Measurements from ENCODE around the gene FIS1. TPM values are rescaled to one million over a fixed set of nuclear protein-coding genes. Genes with fewer than 3 reads are reported as not detected.

The FIS1 gene
- total RNA-seq: 97.4 and 164 TPM in 2 replicates

DNA sequence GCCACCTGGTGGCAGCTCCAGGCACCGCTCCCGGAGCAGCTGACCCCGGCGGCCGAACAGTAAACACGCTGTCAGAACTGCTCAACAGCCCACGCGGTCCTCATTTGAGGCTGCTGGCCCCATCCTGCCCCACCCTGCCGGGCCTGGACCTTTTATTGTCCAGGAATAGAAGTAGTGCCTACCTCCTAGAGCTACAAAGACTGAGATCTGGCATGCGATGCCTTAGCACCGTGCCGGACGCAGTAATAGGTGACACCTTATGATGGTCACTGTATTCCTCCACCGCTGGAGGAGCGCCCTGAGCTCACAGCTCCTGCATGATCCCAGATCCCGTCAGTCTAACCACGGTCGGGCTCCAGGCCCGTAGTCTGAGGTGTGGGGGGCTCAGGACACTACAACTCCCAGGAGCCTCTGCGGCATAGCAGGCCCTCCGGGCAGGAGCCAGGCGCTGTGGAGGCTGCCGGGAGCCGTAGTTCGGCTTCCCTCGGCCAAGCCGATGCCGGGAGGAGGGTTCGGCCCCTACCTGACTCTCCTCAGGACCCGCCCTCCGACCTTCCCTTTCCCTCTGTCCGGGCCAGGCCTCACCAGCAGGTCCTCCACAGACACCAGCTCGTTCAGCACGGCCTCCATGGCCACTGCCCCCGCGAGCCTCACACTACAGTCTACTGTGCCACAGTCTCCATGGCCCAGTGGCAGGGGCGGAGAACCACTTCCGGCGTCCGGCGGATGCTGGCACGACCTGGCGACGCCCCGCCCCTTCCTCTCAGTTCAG is at the start of gene FIS1:
Gene FIS1, minus strand, starts transcription at position 707 of the 772 bp plus-strand sequence. Its CDS starts 77 bp downstream, at position 630.

DNA sequence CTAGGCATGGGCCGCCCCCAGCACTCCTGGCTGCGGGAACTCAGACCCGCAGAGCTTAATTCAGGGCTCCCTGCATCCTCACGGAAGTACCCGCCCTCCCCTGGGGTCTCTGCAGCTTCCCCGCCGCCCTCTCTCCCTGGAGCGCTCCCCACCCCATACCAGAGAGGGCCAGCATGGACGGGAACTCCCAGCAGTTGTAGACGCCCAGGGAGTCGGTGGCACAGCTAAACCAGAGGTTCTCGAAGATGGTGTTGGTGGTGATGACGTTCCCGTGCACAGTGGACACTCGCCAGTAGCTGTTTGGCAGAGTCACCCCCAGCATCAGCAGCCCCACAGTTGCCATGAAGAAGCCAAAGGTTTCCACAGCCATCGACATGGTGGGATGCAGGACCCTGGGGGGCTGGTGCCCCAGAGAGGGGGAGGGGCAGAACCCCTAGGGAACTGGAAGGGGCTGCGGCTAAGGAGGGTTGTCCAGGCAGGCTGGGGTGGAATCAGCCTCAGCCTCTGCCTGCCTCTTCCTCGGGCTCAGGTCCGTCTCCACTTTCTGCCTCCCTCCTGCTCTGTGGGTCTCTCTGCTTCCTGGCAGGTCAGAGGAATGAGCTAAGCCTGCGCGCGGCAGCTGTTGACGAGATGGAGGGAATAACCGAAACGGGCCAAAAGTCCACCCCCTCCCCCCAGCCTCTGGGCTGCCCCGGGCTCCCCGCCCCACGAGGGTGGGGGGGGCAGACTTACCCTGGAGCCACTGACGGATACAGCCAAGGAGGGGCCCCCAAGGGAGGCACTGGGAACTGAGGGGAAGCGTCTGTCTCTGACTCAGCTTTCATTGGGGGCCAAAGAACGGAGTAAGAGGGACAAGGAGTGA is 7.4 kb downstream of the FIS1 start, which contains the start of gene CLDN15:
Gene CLDN15, minus strand, starts transcription at position 597 of the 862 bp plus-strand sequence. Its CDS starts 221 bp downstream, at position 376.

DNA sequence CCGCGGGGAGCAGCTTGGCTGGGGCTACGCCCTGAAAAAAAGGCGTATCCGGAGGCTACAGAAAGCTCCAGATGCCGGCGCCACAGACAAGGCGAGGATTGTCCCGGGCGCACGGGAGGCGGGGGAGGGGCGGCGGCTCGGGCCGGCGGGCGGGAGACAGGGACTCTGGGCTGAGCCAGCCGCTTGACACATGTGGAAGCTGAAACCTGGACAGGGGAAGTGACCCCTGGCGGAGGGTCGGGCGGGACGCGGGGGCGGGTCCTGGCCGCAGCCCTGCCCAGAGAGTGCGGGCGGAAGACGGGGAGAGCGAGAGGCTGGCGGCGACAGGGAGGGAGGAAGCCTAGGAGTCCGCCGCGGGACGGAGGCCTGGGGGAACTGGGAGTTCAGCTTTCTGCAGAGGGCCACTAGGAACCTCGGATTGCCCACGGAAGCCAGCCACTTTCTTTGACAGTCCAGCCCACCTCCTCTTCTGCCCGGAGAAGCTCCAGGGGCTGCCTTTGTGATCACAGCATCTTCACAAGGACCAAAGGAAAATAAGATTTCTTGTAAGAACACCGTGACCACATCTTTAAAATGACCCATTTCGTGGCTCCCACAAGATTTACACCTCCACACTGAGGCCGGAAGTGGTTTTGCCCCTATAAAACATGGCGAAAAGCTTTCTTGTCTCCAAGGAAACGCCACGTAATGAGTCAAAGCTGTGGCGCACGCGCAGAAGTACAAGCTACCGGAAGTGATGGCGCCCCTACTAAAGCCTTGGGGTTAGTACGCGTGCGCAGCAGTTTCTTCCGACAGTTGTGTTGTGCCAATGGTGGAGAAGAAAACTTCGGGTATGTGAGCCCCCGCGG is 27.3 kb downstream of the FIS1 start, which contains the start of the genes PLOD3 and ZNHIT1:
Gene PLOD3, minus strand, starts transcription at position 194 of the 848 bp plus-strand sequence. CDS start 307 bp downstream, outside the sequence.
Gene ZNHIT1, plus strand, starts transcription at position 778 of the 848 bp plus-strand sequence. Its CDS starts 31 bp downstream, at position 809.

DNA sequence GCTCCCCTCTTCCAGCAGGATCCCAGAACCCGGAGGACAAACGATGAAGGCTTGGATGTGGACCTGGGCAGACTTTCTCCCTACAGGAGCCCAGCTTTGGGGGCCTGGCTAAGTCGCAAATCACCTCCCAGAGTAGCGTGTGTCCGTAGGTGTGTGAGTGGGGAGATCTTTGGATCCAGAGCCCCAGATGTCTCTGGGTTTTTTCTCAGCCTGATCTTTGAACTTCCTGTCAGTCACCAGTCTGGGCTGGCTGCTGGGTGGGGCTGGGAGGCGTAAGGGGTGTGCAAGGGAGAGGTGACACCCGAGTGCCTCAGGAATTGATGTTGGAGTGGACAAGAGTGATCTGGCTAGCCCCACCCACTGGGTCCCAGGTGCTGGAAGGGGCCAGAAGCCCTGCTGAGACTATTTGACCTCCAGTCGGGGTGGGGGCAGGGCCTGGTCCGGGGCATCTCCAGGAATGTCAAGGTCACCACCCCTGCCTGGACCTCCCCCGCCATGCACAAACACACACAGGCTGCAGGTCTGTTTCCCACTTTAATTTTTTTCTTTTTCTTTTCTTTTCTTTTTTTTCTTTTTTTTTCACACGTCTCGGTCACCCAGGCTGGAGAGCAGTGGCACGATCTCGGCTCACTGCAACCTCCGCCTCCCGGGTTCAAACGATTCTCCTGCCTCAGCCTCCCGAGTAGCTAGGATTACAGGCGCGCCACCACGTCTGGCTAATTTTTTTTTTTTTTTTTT is 43.9 kb downstream of the FIS1 start, which contains the start of gene MOGAT3:
Gene MOGAT3, minus strand, starts transcription at position 175 of the 738 bp plus-strand sequence. CDS start 182 bp downstream, outside the sequence.

Small RNA genes within 50 kb of the gene (small RNA-seq; reads per million reads assigned to genes)
- not detected for gene RNU6-1104P (ENCODE audit: low replicate concordance)

Other genes with a start within 250 kb of the FIS1 start
- gene MUC17, start 225.0 kb downstream of the FIS1 start, total RNA-seq: not detected in 2 replicates
- gene TRIM56, start 159.6 kb downstream of the FIS1 start, total RNA-seq: 12.9 and 18.8 TPM in 2 replicates
- gene SERPINE1, start 118.0 kb downstream of the FIS1 start, total RNA-seq: 1,212 and 2,489 TPM in 2 replicates
- gene AP1S1, start 90.6 kb downstream of the FIS1 start, total RNA-seq: 100 and 148 TPM in 2 replicates
- gene VGF, start 79.5 kb downstream of the FIS1 start, total RNA-seq: not detected in 2 replicates
- not detected in 2 replicates for gene NAT16, start 64.8 kb downstream of the FIS1 start, total RNA-seq
- gene MOGAT3, start 44.0 kb downstream of the FIS1 start, total RNA-seq: not detected in 2 replicates
- gene PLOD3, start 27.5 kb downstream of the FIS1 start, total RNA-seq: 101 and 108 TPM in 2 replicates
- 70.2 and 76.6 TPM in 2 replicates for gene ZNHIT1, start 26.9 kb downstream of the FIS1 start, total RNA-seq
- 3.6 and 5.9 TPM in 2 replicates for gene CLDN15, start 7.3 kb downstream of the FIS1 start, total RNA-seq
- gene IFT22, start 76.7 kb upstream of the FIS1 start, total RNA-seq: 24.2 and 32.4 TPM in 2 replicates
- not detected in 2 replicates for gene COL26A1, start 117.8 kb upstream of the FIS1 start, total RNA-seq

Data from placental pericyte (primary cell).